ENCODE results near the gene FNDC7. TPM values are rescaled to one million over a fixed set of nuclear protein-coding genes. Genes with fewer than 3 reads are reported as not detected.

FNDC7 gene
- total and polyA plus RNA-seq, 9 of the 15 experiments (the other 6 are each of a cell fraction or from before 2014, with no cell fraction given), result not detected

GRCh38 chr1:108745980-108746381, 33.3 kb downstream of the FNDC7 start (continued):
- TF ChIP-seq, protein P1, sequence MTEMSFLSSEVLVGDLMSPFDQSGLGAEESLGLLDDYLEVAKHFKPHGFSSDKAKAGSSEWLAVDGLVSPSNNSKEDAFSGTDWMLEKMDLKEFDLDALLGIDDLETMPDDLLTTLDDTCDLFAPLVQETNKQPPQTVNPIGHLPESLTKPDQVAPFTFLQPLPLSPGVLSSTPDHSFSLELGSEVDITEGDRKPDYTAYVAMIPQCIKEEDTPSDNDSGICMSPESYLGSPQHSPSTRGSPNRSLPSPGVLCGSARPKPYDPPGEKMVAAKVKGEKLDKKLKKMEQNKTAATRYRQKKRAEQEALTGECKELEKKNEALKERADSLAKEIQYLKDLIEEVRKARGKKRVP (CRISPR knock-in tag; IDR thresholded peaks at IDR 0.05), result peak; percentile 57; the same call in 1 of the 2 replicates
- TF ChIP-seq ADNP (tag; IDR thresholded peaks at IDR 0.05) (peak; percentile 92), HDAC2 (IDR thresholded peaks at IDR 0.05) (no peak), FOXJ2 (tag; IDR thresholded peaks at IDR 0.05) (0 out of 2 replicates have a peak, but pooled peaks have one; percentile 15), GABPB1 (CRISPR knock-in tag; IDR thresholded peaks at IDR 0.05) (no peak), PML (IDR thresholded peaks at IDR 0.05; ENCODE audit: low read length) (no peak), RREB1 (CRISPR knock-in tag; IDR thresholded peaks at IDR 0.05) (no peak), ZNF561 (CRISPR knock-in tag; conservative IDR thresholded peaks at IDR 0.05) (0 out of 2 replicates have a peak, but pooled peaks have one; percentile 21), ZNF165 (CRISPR knock-in tag; IDR thresholded peaks at IDR 0.05; ENCODE audit: borderline replicate concordance) (0 out of 2 replicates have a peak, but pooled peaks have one; percentile 23), ZNF79 (CRISPR knock-in tag; IDR thresholded peaks at IDR 0.05; ENCODE audit: low read depth) (0 out of 2 replicates have a peak, but pooled peaks have one; percentile 41), MECOM (CRISPR knock-in tag; IDR thresholded peaks at IDR 0.05) (no peak), ELF2 (CRISPR knock-in tag; IDR thresholded peaks at IDR 0.05) (no peak), ZNF551 (CRISPR knock-in tag; IDR thresholded peaks at IDR 0.05) (no peak)
- TF ChIP-seq, protein P2, sequence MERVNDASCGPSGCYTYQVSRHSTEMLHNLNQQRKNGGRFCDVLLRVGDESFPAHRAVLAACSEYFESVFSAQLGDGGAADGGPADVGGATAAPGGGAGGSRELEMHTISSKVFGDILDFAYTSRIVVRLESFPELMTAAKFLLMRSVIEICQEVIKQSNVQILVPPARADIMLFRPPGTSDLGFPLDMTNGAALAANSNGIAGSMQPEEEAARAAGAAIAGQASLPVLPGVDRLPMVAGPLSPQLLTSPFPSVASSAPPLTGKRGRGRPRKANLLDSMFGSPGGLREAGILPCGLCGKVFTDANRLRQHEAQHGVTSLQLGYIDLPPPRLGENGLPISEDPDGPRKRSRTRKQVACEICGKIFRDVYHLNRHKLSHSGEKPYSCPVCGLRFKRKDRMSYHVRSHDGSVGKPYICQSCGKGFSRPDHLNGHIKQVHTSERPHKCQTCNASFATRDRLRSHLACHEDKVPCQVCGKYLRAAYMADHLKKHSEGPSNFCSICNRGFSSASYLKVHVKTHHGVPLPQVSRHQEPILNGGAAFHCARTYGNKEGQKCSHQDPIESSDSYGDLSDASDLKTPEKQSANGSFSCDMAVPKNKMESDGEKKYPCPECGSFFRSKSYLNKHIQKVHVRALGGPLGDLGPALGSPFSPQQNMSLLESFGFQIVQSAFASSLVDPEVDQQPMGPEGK (CRISPR knock-in tag; IDR thresholded peaks at IDR 0.05; ENCODE audit: borderline replicate concordance), result no peak
